ENCODE results near the gene C6orf89.
A peak's percentile ranks its signal among the peaks of the same experiment; 100 is the strongest.

The C6orf89 gene, protein sequence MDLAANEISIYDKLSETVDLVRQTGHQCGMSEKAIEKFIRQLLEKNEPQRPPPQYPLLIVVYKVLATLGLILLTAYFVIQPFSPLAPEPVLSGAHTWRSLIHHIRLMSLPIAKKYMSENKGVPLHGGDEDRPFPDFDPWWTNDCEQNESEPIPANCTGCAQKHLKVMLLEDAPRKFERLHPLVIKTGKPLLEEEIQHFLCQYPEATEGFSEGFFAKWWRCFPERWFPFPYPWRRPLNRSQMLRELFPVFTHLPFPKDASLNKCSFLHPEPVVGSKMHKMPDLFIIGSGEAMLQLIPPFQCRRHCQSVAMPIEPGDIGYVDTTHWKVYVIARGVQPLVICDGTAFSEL

DNA sequence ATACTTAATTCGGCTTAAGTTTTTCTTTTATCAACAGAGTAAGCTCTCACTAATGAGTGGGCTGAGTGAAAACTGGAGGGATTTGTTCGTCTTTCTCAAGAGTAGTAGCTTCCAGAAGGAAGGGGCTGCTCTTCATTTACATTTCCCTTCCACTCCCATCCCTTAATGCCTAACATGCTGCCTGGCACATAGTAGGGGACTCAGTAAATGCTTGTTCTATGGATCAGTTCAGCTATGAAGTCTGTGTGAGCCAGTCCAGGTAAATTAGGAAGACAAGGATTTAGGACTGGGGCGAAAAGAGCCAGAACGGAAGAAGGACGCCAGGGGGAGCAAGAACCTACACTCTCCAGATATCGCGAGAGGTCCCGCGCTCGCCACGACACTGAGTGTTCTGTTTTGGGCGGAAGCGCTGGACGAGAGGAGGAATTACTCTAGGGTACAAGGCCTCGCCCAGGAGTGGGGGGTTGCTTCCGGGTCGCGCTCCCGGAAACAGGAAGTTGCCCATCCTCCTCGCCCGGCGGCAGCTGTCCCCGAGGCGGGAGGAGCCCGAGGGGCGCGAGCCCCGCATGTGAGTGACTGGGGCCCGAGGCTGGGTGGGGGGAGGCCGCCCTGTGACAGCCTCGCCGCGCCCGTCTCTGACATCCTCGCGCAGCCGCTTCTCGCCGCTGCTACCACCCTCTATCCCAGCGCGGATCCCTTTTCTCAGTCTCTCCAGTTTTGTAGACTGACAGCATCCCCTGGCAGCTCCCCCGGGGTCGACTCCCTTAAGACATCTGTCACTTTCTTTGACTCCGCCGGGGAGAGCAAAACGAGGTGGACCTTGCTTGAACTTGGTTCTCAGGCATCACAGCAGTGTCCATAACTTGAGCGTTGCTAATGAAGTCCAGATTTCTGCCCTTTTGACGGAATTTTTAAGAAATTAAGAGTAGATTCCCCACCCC lies at the start of gene C6orf89:
Gene C6orf89 (plus strand): TSS at position 492 of the 941 bp plus-strand sequence. CDS start 13,493 bp downstream, outside the sequence.
- FAIRE-seq (peak; percentile 99), DNase-seq (ENCODE audit: extremely low spot score, insufficient read length, low read depth) (peak; percentile 83)

DNA sequence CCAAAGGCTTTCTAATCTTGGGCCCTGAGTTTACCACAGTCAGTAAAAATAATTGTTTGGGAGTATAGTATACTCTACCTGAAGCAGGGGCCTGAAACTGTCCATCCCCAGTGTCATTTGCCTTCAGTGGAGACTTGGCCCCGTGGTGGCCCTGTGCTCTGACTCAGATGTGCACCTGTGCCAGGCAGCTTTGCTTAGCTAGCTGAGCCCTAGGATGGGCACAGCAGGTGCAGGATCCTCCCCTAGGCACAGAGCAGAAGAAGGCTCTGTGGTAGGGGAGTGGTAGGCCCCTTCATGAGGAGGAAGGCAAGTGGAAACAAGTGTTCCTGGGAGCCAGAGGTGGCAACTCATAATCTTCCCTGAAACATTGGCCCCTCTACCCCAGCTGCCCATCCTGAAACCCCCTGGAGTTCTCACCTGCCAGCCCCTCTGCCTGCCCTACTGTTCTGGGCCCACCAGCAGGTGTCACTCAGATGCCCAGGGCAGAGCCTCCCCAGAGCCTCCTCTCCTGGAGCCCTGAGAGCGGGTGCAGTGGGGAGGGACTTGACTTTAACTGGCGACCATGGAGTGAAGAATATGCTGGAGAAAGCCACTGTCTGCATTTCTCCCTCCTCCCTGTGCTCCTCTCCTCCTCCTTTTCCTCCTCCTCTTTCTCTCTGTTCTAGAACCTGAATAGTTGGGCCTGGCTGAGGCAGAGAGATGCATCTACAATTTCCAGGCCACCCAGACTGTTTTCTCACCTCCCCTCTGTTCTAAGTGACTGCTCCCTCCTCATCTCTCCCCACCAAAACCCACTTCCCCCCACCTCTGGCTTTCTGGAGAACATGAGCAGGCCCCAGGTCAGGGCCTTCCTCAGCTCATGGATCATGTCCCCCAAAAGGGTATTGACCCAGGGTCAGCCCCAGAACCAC lies 49.4 kb upstream of the C6orf89 start:
- no peak for DNase-seq (ENCODE audit: extremely low spot score, insufficient read length, low read depth)
- FAIRE-seq: no peak

DNA sequence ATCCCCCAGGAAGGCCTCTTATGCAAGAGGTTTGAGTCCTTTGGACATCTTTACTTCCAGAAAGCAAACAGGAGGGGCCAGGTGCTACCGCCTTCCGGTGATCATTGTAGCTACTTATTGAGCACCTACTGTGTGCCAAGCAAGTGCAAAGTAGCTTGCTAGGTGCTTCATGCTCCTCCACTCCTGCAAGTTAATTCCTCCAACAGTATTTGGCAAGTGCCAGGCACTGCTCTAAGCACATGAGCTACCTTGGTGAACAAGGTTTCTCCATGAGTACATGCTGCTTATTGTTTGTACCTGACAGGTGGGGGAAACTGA lies 48.8 kb upstream of the C6orf89 start:
- DNase-seq (ENCODE audit: extremely low spot score, insufficient read length, low read depth) (no peak), FAIRE-seq (no peak)

DNA sequence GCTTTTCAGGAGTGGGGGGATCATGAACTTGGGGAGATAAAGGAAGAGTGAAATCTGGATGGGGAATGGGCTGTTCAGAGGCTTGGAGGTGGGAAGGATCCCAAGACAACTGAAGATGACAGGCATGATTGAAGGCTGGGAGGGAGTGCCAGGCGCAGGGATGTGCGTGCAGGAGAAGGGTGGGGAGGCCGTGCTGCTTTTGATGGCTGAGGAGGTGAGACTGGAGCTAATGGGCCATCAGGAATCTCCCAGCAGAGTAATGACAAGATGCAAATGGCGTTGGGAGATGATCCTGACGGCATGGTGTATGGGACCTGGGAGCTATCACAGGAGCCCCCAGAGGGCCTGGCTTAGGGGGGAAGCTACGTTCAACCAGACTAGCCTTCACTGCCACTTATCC lies 48.1 kb upstream of the C6orf89 start:
- no peak for FAIRE-seq
- DNase-seq (ENCODE audit: extremely low spot score, insufficient read length, low read depth): no peak

DNA sequence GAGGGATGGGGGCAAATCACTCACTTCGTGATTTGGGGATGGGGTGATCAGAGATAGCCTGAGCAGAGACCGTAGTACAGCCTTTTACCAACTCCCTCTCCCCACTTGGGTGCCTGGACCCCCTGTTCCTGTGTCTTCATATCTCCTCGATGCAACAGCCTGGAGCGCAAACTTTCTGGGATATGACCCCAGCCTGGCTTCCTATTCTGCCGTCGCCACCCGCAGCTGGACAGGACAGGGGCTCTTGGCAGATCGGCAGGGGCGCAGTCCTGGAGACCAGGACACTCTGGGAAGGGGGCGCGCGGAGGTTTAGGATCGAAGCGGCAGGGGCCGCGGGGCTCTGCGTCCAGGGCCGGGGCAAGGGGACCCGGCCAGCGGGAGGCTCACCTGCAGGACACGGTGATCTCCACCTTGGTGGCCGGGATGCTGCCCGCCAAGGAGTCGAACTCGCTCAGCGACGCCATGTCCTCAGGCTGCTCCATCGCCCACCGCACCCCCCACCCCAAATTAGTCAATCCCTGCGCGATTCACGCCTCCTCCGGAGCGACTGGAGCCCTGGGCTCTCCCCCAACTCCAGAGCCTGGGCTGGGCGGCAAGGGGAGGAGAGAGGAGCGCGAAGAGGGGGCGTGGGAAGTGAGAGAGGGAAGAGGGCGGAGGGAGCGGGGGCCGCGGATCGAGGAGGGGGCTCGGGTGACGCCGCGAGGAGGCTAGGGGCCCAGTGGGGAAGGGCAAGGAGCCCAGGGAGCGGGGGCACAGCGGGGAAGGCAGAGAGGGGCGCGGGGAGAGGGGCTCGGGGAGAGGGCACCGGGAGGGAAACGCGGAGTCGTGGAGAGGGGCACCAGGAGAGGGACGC lies 46.6 kb upstream of the C6orf89 start, which contains the start of gene CPNE5:
Gene CPNE5 (minus strand): TSS at position 549 of the 853 bp plus-strand sequence. CDS start 67 bp downstream, at position 482.
- FAIRE-seq: no peak

DNA sequence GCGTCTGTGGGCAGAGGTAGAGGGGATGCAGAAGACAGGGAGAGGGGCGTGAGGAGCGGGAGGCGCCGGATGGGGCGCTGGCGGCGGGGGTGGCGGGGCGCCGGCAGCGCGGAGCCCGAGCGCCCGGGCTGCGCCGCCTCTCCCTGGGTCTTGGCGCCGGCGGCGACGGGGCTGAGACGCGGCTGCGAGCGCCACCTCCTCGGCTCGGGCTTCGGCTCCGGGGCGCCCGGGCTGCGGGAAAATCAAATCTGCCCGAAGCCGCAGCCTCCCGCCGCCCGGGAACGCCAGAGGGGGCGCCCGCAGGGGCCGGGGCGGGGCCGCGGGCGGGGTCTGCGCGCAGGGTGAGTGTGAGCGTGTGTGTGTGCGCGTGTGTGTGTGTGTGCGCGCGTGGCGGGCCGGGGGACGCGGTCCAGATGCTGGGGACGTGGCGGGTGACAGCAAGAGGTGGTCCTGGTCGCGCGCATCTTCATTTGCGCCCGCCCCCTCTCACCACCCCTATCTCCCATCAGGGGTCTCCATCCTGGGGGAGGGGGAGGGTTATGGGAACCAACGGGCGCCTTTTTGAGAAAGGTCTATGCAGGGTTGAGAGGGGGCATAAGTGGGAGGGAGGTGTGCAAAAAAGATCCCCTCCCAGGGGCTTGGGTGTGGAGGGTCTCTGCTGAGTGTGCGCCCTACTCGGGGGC lies 45.9 kb upstream of the C6orf89 start:
- FAIRE-seq: no peak
- DNase-seq (ENCODE audit: extremely low spot score, insufficient read length, low read depth): peak; percentile 14

More for the DNA sequence above, 46.6 kb upstream of the C6orf89 start, which contains the start of gene CPNE5:
- DNase-seq (ENCODE audit: extremely low spot score, insufficient read length, low read depth): no peak

DNA sequence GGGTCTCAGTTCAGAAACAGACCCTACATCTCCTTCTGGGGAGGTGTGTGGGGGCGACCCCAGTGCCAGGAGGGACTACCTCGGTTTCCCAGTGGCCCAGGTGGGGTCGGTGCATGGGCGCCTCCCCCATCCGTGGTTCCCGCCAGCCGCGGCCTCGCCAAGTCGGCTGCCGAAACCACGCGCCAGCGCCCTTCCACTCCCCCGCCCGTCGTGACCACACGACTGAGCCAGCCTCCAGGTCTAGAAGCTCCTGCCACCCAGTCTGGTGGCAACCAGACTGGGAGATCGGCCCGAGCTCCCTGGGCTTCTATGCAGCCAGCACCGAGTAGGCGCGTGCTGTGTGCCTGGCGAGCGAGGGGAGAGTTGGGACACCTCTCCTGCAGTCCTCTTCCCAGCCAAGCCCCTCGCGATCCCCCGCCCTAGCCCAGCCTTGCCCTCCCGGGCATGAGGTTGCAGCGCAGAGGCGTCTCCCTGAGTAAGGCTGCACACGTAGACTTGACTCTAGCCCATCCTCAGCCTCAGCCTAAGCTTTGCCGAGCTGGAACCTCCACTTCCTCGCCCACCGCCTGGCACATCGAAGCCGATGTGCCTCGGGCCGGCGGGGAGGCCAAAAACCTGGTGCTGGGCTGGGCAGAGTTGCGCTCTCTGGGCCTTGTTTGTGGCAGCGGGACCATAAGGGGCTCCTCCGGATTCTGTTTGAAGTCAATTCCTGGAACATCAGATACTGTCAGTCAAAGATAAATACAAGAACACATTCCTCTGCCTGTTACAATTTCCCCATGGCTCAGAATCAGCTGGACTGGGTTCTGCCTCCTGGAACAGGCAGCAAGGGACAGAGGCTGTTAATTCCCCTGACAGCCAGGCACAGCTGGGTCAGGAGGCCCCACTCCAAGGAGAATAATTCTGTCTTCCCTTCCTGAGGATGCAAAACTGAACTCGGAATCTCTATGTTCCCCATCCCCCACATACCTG lies 45.0 kb upstream of the C6orf89 start:
- FAIRE-seq (no peak), DNase-seq (ENCODE audit: extremely low spot score, insufficient read length, low read depth) (no peak)

DNA sequence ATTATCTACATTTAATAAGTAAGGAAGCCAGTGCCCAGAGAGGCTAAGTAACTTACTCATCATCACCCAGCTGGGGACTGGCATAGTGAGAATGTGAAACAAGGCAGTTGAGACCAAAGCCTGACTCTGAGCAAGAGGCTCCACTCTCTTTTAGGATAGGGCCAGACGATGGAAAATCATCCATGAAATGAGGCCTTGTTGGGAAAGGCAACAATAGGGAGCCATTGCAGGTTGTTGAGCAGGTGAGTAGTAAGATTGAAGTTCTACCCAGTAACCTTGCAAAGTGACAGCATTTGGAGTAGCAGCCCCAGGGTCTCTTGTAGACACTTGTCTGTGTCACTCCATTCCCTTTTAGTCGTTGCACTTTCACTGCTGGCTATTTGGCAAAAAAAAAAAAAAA lies 44.0 kb upstream of the C6orf89 start:
- FAIRE-seq (no peak), DNase-seq (ENCODE audit: extremely low spot score, insufficient read length, low read depth) (no peak)

DNA sequence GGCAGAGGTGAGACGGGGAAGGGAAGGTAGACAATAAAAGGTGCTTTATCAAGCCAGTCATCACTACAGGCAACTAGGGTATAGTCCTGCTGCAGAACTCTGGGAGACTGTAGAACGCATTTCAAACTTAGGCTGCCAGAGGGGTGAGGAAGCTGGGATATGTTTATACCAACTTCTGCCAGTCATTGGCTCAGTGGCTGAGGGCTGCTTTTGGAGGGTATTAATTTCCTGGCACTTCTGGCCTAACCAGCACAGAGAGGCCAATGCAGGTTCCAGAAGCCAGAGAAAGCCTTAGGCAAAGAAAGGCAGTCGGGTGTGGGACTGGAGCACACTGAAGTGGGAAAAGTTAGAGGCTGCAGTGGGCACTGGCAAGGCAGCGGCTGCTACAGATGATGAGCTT lies 42.6 kb upstream of the C6orf89 start:
- FAIRE-seq: no peak
- no peak for DNase-seq (ENCODE audit: extremely low spot score, insufficient read length, low read depth)

DNA sequence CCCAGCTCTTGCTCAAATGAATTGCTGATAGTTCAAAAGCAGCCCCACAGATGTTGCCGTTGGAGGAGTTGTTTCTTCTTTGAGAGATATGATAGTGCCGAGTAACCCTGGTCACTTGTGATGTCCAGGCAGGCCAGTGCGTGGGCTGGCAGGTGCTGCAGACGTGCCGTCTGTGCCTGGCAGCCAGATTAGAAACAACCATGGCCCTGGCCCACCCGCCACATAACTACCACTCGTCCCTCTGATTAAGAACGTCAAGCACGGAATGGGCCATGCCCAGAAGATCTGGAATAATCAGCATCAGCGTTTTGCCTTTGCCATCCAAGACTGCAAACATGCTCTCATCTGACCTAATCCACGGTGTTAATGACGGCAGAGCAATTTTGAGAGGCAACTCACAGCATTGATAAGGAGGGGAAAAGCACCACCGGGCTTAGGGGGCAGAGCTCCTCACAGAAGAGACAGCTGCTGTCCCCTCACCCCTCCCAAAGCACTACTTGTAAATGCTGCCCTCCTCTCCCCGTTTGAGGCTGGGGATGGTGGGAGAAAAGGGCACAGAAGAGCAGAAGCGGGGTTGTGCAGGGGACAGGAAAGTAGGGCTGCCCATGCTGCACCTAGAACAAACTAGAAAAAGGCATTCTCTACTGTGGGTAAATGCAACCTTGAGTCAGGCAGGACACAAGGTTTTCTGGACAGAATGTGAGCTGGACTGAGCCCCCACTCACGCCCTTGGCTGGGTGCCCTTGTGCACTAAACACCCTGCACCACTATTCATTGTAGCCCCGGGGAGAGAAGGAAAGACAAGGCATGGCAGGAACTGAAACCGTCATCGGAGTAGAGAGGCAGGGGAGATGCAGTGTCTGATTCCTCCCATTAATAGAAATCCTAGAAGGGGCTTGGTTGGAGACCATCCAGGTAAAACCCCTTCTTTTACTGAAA lies 41.3 kb upstream of the C6orf89 start:
- DNase-seq (ENCODE audit: extremely low spot score, insufficient read length, low read depth) (no peak), FAIRE-seq (no peak)

DNA sequence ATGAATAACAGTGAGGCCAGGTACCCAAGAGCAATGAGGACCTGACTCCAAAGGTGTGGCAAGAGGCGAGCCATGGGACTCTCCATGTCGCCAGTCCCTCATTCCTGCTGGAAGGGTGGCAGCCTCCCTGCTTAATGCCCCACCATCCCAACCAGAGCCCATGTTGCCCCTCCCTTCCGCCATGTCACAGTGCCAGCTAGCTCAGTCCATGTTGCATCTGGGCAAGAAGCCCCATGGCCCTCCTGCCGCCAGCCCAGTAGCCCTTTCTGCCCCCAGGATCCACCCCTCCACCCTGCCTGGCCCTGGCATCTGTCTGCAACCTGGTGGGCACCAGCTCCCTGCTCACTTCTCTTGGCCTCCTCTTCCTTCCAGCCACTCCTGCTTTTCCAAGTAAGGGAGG lies 40.5 kb upstream of the C6orf89 start:
- no peak for FAIRE-seq
- no peak for DNase-seq (ENCODE audit: extremely low spot score, insufficient read length, low read depth)

DNA sequence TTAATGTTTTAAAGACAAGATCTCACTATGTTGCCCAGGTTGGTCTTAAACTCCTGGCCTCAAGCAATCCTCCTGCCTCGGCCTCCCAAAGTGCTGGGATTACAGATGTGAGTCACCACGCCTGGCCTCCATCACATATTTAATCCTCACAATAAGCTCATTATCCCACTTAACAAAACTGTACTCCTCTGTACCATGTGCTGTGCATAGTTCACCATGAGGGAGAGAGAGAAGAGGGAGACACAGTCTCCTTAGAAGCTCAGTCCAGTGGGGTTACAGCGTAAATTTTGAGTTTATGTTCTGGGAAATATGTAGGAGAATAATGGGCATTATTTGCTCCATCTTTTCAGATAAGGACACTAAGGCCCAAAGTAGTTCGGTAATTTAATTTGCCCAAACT lies 38.6 kb upstream of the C6orf89 start:
- DNase-seq (ENCODE audit: extremely low spot score, insufficient read length, low read depth): no peak
- no peak for FAIRE-seq

DNA sequence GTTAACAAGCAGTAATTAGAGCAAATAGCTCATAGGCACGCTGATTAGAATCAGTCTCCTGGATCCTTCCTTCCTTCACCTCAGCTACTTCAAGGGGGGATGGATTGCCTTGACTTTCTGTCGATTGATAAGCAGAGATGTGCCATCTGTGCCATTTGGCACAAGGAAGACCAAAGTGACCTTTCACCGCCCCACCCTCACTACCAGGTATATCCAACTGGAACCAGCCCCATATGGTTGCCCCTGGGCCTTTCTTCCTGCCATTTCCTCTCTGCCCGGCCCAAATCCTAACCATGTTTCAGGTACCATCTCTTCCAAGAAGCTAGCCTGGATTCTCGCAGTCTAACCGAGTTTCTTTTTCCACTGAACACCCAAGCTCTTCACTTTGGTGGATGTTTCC lies 37.8 kb upstream of the C6orf89 start:
- DNase-seq (ENCODE audit: extremely low spot score, insufficient read length, low read depth) (no peak), FAIRE-seq (no peak)

DNA sequence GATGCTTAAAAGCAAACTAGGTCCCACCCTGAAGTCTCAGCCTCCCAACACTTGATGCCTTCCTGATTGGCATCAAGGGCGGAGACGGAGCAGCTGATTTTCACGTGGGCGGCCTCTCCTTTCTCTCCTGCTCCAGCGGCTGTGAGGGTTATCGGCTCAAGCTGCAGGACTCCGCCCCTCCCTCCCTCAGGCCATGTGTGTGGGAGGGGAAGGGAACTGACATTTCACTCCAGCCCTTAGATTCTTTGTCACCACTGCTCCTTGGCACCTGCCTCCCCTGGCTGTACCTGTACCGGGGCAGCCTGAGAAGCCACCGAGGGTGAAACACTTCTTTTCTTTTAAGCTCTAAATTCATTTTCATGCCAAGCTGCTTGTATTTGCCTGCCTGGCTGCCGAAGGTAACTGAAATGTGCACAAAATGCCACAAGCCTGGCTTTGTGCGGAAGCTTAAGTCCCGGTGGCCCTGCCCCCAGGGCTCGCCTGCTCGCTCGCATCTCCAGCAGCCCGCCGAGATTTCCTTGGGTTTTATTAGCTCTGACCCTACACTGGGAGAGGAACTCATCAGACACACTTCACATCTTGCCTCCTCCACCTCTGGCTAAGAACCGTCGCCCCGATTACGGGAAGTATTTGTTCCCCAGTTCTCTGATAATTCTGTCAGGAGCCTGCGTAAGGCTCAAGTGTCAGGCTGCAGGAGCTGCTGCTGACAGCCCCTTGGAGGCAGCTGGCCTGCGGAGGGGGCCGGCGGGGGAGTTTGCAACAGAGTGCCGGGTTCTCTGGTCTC lies 36.9 kb upstream of the C6orf89 start:
- FAIRE-seq: no peak
- DNase-seq (ENCODE audit: extremely low spot score, insufficient read length, low read depth): no peak

DNA sequence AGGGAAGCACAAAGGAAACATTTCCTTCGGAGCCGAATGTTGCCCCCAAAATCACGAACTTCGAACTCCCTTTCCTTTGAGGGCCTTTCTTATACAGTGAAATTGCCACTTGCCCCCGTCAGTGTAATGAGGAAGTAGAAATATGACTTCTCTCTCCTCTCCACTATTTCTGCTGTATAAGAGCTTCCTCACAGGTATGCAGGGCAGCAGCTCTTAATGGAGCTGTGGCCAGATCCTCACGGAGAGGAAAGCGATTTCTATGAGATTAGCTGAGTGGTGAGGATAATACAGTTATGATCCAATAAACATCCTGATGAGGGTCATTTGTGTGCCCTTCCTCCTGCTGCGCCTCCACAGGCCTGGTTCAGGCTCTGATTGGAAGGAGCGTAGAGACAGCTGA lies 35.7 kb upstream of the C6orf89 start:
- DNase-seq (ENCODE audit: extremely low spot score, insufficient read length, low read depth): no peak
- no peak for FAIRE-seq

DNA sequence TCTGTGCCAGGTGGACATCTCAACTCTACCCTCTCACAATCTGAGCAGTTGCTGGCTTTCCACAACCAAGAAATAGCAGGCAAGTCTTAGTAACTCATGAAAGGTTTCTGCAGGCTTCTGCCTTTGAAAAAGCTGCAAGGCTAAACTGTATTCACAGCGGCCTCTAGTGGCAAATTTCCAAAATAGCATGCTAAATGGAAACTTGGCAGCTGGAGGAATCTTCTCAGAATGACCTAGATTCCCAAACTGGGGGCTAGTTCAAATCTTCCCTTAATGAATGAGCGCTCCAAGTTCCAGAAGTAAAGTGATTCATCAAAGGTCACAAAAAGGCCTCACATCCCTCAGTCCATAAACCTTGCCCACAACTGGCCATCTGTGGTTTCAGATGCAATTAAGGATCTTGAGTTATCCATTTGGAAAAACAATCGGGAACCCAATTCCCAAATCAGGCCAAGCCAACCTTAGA lies 34.6 kb upstream of the C6orf89 start:
- no peak for FAIRE-seq
- DNase-seq (ENCODE audit: extremely low spot score, insufficient read length, low read depth): no peak
